Loucy (cell line): ENCODE data around the gene PDE6C.

Experiments used
- H2AFZ ChIP-seq: fragments of 200-600 bp; sonication (generic); 2 replicates; pipeline ENCODE4 v1.6.0; 2016; ENCODE audit warnings: antibody characterized with exemption, mild to moderate bottlenecking, low read length, moderate library complexity
- H3F3A ChIP-seq: fragments of 200-600 bp; 2 replicates; pipeline ENCODE4 v1.6.0; 2016; ENCODE audit warnings: antibody characterized with exemption, low read depth, mild to moderate bottlenecking
- H3K27me3 ChIP-seq: fragments of 200-600 bp; sonication (generic); 2 replicates; pipeline ENCODE4 v1.6.1; 2014; ENCODE audit warnings: low read length, mild to moderate bottlenecking; ENCODE audit not compliant: insufficient read depth, poor library complexity, severe bottlenecking
- H3K36me3 ChIP-seq: fragments of 200-600 bp; sonication (generic); 2 replicates; pipeline ENCODE4 v1.6.1; 2016; ENCODE audit warnings: low read length; ENCODE audit not compliant: insufficient read depth
- H3K4me1 ChIP-seq: fragments of 200-600 bp; sonication (generic); 2 replicates; pipeline ENCODE4 v1.5.1; 2014; ENCODE audit warnings: low read length, mild to moderate bottlenecking; ENCODE audit not compliant: insufficient read depth, poor library complexity, severe bottlenecking
- H3K4me2 ChIP-seq: fragments of 200-600 bp; sonication (generic); 2 replicates; pipeline ENCODE4 v1.6.0; 2014; ENCODE audit warnings: antibody characterized with exemption, low read length, low read depth, mild to moderate bottlenecking; ENCODE audit not compliant: poor library complexity, severe bottlenecking
- H3K4me3 ChIP-seq: fragments of 200-600 bp; sonication (generic); 2 replicates; pipeline ENCODE4 v1.5.1; 2014; ENCODE audit warnings: low read length, mild to moderate bottlenecking, mixed read lengths; ENCODE audit not compliant: poor library complexity, severe bottlenecking
- H3K79me2 ChIP-seq: fragments of 200-600 bp; sonication (generic); 2 replicates; pipeline ENCODE4 v1.6.1; 2014; ENCODE audit warnings: low read length; ENCODE audit not compliant: insufficient read depth
- H3K9ac ChIP-seq: fragments of 200-600 bp; sonication (generic); 2 replicates; pipeline ENCODE4 v1.6.0; 2014; ENCODE audit warnings: mild to moderate bottlenecking, low read depth, low read length, moderate library complexity; ENCODE audit not compliant: poor library complexity, severe bottlenecking
- H3K9me2 ChIP-seq: fragments of 200-600 bp; sonication (generic); replicated peaks from 2 replicates; pipeline ENCODE4 v1.6.1; 2016; ENCODE audit warnings: low read depth, low read length, mixed read lengths
- H3K9me3 ChIP-seq: fragments of 200-600 bp; sonication (generic); 2 replicates; pipeline ENCODE4 v1.6.1; 2014; ENCODE audit warnings: mild to moderate bottlenecking, antibody characterized with exemption, low read length, low read depth; ENCODE audit not compliant: insufficient read depth
- H4K20me1 ChIP-seq: fragments of 200-600 bp; sonication (generic); 2 replicates; pipeline ENCODE4 v1.6.0; 2014; ENCODE audit warnings: antibody characterized with exemption, low read length, mild to moderate bottlenecking; ENCODE audit not compliant: insufficient read depth, poor library complexity, severe bottlenecking
- CTCF ChIP-seq: fragments of 200-600 bp; sonication (generic); conservative IDR thresholded peaks from 2 replicates; pipeline ENCODE4 v1.5.1; 2014; ENCODE audit warnings: mild to moderate bottlenecking, antibody characterized with exemption, low read length
- EZH2phosphoT487 ChIP-seq: fragments of 200-600 bp; IDR thresholded peaks from 2 replicates; pipeline ENCODE4 v1.6.1; 2018; ENCODE audit warnings: antibody characterized with exemption, mild to moderate bottlenecking, moderate library complexity, borderline replicate concordance

PDE6C gene

GRCh38 chr10:93591065-93591808 is 21.1 kb upstream of the PDE6C start:
- H3K27me3 ChIP-seq: no peaks in the 10 kb centered on the region
- no peaks in the 10 kb centered on the region for H3K36me3 ChIP-seq
- H4K20me1 ChIP-seq: no peaks in the 10 kb centered on the region
- H3K9me3 ChIP-seq: no peaks in the 10 kb centered on the region
- H2AFZ ChIP-seq: no peak overlapping the region
- no peaks in the 10 kb centered on the region for H3F3A ChIP-seq
- no peak overlapping the region for H3K4me2 ChIP-seq
- H3K9me2 ChIP-seq: no peaks in the 10 kb centered on the region
- no peak overlapping the region for H3K4me3 ChIP-seq
- no peaks in the 10 kb centered on the region for H3K79me2 ChIP-seq
- no peaks in the 10 kb centered on the region for H3K4me1 ChIP-seq
- TF ChIP-seq CTCF: no peak
- H3K9ac ChIP-seq: no peak overlapping the region

GRCh38 chr10:93593254-93593653 is 19.1 kb upstream of the PDE6C start:
- Histone ChIP-seq H4K20me1 (no peaks in the 10 kb centered on the region), H3K27me3 (no peaks in the 10 kb centered on the region), H3K79me2 (no peaks in the 10 kb centered on the region), H3F3A (no peaks in the 10 kb centered on the region), H3K4me2 (no peak overlapping the region), H3K9ac (no peak overlapping the region), H3K4me1 (no peaks in the 10 kb centered on the region), H3K4me3 (no peak overlapping the region), H3K9me3 (no peaks in the 10 kb centered on the region), H3K9me2 (no peaks in the 10 kb centered on the region), H3K36me3 (no peaks in the 10 kb centered on the region), H2AFZ (no peak overlapping the region)
- TF ChIP-seq CTCF (no peak), EZH2phosphoT487 (no peak)

- H3K27me3 ChIP-seq: no peaks in the 10 kb centered on the region
- no peaks in the 10 kb centered on the region for H3K79me2 ChIP-seq
- H2AFZ ChIP-seq: no peak overlapping the region
- H3F3A ChIP-seq: no peaks in the 10 kb centered on the region
- no peaks in the 10 kb centered on the region for H3K4me1 ChIP-seq
- H3K36me3 ChIP-seq: no peaks in the 10 kb centered on the region
- no peaks in the 10 kb centered on the region for H4K20me1 ChIP-seq
- no peak for TF ChIP-seq EZH2phosphoT487
- TF ChIP-seq CTCF: no peak
- no peak overlapping the region for H3K4me2 ChIP-seq
- H3K9ac ChIP-seq: no peak overlapping the region
- H3K9me2 ChIP-seq: no peaks in the 10 kb centered on the region
- H3K9me3 ChIP-seq: no peaks in the 10 kb centered on the region
- no peak overlapping the region for H3K4me3 ChIP-seq
Measured at GRCh38 chr10:93593749-93594148, 18.6 kb upstream of the PDE6C start.
